Retinal pigment epithelial cell (primary cell): ENCODE data around the gene DUSP7.

Experiments used
- DNase-seq: peaks from one replicate; pipeline ENCODE4 v3.0.0-alpha.2; 2010; ENCODE audit warnings: low read depth
- H3K4me3 ChIP-seq: 2 replicates; pipeline ENCODE4 v1.5.1; 2011; ENCODE audit warnings: mild to moderate bottlenecking, low read length, control low read depth, moderate library complexity
- TF ChIP-seq, protein P1 (sequence below): conservative IDR thresholded peaks from 2 replicates; pipeline ENCODE4 v1.5.1; 2011; ENCODE audit warnings: low read depth, low read length, control low read depth, inconsistent platforms

Gene DUSP7, protein sequence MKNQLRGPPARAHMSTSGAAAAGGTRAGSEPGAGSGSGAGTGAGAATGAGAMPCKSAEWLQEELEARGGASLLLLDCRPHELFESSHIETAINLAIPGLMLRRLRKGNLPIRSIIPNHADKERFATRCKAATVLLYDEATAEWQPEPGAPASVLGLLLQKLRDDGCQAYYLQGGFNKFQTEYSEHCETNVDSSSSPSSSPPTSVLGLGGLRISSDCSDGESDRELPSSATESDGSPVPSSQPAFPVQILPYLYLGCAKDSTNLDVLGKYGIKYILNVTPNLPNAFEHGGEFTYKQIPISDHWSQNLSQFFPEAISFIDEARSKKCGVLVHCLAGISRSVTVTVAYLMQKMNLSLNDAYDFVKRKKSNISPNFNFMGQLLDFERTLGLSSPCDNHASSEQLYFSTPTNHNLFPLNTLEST

DNA sequence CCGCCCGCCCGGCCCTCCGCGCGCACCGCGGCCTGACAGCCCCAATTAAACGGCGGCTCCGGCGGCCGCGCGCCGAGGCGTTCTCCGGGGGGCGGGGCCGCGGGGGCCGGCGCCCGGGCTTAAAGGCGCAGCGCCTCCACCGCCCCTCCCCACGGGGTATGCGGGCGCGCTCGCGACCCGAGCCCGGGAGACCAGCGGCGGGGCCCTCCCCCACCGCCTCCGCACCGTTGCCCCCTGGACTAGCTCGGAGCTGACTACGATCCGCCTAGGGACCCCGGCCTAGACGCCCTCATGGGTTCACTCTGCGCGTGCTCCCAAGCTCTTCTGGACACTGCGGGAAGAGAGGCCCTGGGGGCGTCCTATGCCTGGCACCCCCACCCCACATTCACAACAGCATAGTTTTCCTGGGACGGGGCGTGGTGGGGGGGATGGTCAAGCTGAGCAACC, at the start of gene DUSP7:
DUSP7 (minus strand) TSS at position 51 of the 447 bp plus-strand sequence. CDS start 205 bp downstream, outside the sequence.
- peak within 1 kb of the TSS; percentile 88 for H3K4me3 ChIP-seq
- no peak for DNase-seq
- TF ChIP-seq, protein P1, sequence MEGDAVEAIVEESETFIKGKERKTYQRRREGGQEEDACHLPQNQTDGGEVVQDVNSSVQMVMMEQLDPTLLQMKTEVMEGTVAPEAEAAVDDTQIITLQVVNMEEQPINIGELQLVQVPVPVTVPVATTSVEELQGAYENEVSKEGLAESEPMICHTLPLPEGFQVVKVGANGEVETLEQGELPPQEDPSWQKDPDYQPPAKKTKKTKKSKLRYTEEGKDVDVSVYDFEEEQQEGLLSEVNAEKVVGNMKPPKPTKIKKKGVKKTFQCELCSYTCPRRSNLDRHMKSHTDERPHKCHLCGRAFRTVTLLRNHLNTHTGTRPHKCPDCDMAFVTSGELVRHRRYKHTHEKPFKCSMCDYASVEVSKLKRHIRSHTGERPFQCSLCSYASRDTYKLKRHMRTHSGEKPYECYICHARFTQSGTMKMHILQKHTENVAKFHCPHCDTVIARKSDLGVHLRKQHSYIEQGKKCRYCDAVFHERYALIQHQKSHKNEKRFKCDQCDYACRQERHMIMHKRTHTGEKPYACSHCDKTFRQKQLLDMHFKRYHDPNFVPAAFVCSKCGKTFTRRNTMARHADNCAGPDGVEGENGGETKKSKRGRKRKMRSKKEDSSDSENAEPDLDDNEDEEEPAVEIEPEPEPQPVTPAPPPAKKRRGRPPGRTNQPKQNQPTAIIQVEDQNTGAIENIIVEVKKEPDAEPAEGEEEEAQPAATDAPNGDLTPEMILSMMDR = no peak

DNA sequence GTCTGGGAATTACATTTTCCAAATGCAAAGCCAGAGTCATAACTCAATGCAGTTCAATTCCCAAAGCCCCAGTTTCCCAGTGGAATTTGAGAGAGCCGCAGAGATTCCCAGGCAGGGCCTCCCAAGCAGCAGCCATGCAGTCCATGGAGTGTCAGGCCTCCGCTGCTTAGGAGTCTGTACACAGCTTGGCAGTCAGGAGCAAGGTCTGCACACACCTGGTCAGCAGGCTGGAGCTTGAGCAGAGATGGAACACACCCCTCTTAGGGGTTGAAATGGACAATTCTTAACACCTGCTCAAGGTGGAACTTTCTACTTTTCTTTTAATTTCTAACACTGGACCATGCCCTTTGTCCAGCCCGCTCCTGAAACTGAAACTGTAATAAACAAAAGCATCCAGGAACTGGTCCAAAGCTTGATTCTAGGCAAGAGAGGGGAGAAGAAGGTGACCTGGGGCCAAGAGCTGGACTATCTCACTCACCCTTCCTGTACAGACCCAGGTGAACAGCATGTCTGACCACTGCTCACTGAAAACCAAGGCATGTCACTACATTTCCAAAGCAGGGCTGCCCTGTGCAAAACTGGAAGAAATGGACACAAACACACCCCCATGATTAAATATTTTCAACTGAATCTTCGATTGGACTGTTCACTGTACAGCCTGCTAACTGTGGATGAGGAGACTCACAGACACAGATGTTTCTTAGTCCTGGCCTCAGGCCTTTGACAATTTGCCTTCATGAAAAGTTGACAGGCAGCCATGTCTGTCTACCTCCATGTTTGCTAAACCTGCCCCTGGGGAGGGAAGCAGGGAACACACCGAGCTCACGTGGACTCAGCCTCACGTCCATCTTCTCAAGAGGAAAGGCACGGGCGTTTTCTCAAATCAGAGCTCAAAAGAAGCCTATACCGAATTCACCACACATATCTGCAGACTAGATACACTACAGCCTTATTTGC, 48.6 kb upstream of the DUSP7 start:
- TF ChIP-seq, protein P1 = no peak
- DNase-seq = no peak
- H3K4me3 ChIP-seq = no peak overlapping the region

DNA sequence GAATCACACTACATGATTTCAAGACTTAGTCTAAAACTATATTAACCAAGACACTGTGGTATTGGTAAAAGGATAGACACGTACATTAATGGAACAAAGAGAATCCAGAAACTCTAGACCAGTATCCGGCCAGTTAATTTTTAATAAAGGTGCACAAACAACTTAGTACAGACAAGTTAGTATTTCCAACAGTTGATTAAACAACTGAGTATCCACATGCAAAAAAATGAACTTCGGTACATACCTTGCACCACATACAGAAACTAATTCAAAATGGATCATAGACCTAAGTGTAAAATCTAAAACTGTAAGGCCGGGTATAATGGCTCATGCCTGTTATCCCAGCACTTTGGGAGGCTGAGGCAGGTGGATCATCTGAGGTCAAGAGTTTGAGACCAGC, 46.6 kb upstream of the DUSP7 start:
- no peak overlapping the region for H3K4me3 ChIP-seq
- TF ChIP-seq, protein P1 = no peak
- no peak for DNase-seq

DNA sequence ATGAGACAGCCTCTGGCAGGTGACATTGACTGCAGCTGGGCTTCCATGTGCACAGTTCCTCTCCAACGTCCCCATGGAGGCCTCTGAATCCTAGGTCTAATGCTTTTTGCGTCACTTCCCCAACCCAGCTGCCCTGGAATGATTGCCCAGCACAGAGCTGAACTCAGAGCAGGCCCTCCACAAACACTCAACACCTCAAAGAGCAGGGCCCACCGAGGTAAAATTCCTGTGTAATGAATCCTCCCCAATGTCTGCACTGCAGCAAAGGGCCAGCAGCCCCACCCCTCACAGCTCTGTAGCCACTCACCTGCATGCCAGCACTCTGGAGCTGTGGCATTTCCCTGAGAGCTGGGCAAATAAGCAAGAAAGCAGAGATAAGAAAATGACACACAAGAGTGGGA, 42.6 kb upstream of the DUSP7 start:
- TF ChIP-seq, protein P1 = no peak
- no peak for DNase-seq
- H3K4me3 ChIP-seq = no peak overlapping the region

DNA sequence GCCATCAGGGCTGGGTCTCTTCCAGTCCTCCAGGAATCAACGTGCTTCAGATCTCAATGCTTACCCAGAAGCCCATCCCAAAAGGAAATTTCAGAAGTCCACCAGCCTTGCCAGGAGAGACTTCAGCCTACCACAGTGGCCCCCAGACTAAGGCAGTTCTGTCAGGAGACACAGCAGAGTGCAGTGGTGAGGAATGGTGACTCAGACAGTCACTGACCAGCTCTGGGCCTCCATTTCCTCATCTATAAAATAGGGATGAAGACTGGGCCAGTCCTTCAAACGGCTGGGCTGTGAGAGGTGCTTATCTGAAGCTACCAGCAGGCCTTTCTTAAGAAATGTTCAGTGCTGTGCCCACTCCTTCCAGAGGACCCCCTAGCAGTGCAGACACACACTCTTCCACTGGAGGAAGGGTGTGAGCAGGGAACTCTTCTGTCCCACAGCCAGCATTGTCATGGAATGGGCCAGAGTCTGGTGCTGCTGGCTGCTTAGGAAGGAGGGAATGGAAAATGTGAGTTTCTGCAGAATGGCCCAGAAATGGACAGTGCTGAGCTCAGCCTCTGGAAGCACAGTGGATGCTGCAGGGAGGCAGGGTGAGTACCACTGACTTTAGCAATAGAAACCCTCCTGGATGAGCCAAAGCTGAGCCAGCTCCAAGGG, 41.6 kb upstream of the DUSP7 start:
- no peak overlapping the region for H3K4me3 ChIP-seq
- TF ChIP-seq, protein P1 = no peak
- no peak for DNase-seq

DNA sequence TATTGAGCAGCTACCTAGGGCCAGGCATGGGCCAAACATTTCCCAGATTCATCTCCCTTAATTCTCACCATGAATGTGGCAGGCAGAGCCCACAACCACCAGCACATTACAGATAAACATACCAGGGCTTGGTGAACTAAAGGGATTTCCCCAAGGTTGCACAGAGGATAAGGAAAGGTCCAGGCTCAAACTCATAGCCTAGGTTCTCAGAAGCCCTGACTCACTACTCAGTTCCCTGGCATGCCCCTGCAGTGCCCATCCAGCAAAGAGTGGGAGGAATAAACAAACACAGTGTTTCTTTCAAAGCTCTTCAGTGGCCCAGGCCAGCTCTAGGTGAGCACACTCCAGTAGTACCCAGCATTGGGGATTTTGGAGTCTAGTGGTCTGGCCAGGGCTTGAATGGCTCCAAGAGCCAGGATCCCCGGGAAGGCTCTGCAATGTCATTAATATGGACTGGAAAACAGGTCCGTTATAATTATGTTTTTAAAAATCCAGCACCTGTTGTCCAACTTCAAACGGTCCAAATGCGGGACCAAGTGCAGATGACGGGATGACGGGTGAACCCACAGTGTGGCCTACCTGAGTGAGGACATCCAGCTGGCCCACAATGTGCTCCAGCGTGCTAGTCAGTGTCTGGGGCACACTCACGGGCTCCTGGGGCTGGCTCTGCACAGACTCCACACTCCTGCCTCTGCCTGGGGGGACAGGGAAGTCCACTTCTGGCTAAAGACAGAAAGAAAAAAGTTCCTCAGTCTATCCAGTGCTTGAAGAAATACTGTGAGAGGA, 39.8 kb upstream of the DUSP7 start:
- TF ChIP-seq, protein P1 = no peak
- DNase-seq = no peak
- no peak overlapping the region for H3K4me3 ChIP-seq
